RWPE2 (cell line): ENCODE data around the gene THEM5.
A peak's percentile ranks its signal among the peaks of the same experiment; 100 is the strongest.

Experiments
- ATAC-seq: fragments of 200-7000 bp; cut with Tn5 transposase; 3 replicates; pipeline ENCODE4 v1.9.1; 2021; ENCODE audit warnings: low read depth
- DNase-seq: peaks from one replicate; pipeline ENCODE4 v3.0.0-alpha.2; 2020; ENCODE audit warnings: low spot score
- H3K27ac ChIP-seq: fragments of 450-650 bp; 2 replicates; pipeline ENCODE4 v1.5.1; 2017; ENCODE audit warnings: mild to moderate bottlenecking; ENCODE audit not compliant: poor library complexity, severe bottlenecking
- H3K27me3 ChIP-seq: fragments of 250-450 bp; sonication (Bioruptor Pico); 2 replicates; pipeline ENCODE4 v1.5.1; 2021; ENCODE audit warnings: mild to moderate bottlenecking, moderate library complexity; ENCODE audit not compliant: insufficient read depth, poor library complexity, severe bottlenecking
- H3K36me3 ChIP-seq: fragments of 250-450 bp; sonication (Bioruptor Pico); 2 replicates; pipeline ENCODE4 v1.5.1; 2020; ENCODE audit warnings: low read depth, mild to moderate bottlenecking, moderate library complexity
- H3K4me1 ChIP-seq: fragments of 250-450 bp; sonication (Bioruptor Pico); 2 replicates; pipeline ENCODE4 v1.5.1; 2021; ENCODE audit warnings: mild to moderate bottlenecking, moderate library complexity; ENCODE audit not compliant: insufficient read depth, poor library complexity, severe bottlenecking
- H3K4me3 ChIP-seq: fragments of 250-450 bp; sonication (Bioruptor Pico); 2 replicates; pipeline ENCODE4 v1.5.1; 2021; ENCODE audit warnings: mild to moderate bottlenecking, moderate library complexity; ENCODE audit not compliant: severe bottlenecking
- H3K9me3 ChIP-seq: fragments of 250-450 bp; sonication (Bioruptor Pico); 2 replicates; pipeline ENCODE4 v1.5.1; 2021; ENCODE audit warnings: mild to moderate bottlenecking, moderate library complexity; ENCODE audit not compliant: severe bottlenecking
- TF ChIP-seq, protein P1 (sequence below): fragments of 450-650 bp; IDR thresholded peaks from one replicate; pipeline ENCODE4 v1.5.1; 2017; ENCODE audit warnings: mild to moderate bottlenecking, moderate library complexity; ENCODE audit not compliant: poor library complexity, severe bottlenecking

The THEM5 gene

DNA sequence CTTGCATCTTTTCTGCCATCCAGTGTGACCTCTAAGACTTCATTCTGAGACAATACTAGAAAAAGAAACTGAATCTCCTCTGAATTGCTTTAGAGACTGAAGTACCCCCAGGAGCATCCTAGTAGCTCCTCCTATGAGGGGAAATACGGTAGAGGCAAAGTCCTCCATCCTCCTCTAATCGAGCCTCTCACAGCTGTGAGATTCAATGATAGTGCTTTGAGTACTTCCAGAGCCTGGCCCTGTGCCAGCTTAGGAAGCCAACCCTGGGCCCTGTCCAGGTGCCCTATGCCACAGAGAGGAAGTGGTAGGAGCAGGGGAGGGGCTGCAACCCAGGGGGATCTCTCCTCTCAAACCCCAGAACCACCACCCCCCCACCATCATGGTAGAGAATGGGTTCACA is 32.6 kb downstream of the THEM5 start:
- Histone ChIP-seq H3K4me1 (peaks cover 7% of the 10 kb centered on the region), H3K36me3 (no peaks in the 10 kb centered on the region), H3K4me3 (no peak overlapping the region), H3K27ac (no peak overlapping the region), H3K9me3 (no peaks in the 10 kb centered on the region), H3K27me3 (no peaks in the 10 kb centered on the region)
- DNase-seq (no peak), ATAC-seq (no peak)
- TF ChIP-seq, protein P1, sequence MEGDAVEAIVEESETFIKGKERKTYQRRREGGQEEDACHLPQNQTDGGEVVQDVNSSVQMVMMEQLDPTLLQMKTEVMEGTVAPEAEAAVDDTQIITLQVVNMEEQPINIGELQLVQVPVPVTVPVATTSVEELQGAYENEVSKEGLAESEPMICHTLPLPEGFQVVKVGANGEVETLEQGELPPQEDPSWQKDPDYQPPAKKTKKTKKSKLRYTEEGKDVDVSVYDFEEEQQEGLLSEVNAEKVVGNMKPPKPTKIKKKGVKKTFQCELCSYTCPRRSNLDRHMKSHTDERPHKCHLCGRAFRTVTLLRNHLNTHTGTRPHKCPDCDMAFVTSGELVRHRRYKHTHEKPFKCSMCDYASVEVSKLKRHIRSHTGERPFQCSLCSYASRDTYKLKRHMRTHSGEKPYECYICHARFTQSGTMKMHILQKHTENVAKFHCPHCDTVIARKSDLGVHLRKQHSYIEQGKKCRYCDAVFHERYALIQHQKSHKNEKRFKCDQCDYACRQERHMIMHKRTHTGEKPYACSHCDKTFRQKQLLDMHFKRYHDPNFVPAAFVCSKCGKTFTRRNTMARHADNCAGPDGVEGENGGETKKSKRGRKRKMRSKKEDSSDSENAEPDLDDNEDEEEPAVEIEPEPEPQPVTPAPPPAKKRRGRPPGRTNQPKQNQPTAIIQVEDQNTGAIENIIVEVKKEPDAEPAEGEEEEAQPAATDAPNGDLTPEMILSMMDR = no peak

- Histone ChIP-seq H3K9me3 (no peaks in the 10 kb centered on the region), H3K4me1 (peaks cover 7% of the 10 kb centered on the region), H3K4me3 (no peak overlapping the region), H3K36me3 (no peaks in the 10 kb centered on the region), H3K27ac (no peak overlapping the region), H3K27me3 (no peaks in the 10 kb centered on the region)
- TF ChIP-seq, protein P1 = no peak
- DNase-seq = no peak
- ATAC-seq = peak; percentile 68
Measured at GRCh38 chr1:151819976-151820623, 33.4 kb downstream of the THEM5 start.

DNA sequence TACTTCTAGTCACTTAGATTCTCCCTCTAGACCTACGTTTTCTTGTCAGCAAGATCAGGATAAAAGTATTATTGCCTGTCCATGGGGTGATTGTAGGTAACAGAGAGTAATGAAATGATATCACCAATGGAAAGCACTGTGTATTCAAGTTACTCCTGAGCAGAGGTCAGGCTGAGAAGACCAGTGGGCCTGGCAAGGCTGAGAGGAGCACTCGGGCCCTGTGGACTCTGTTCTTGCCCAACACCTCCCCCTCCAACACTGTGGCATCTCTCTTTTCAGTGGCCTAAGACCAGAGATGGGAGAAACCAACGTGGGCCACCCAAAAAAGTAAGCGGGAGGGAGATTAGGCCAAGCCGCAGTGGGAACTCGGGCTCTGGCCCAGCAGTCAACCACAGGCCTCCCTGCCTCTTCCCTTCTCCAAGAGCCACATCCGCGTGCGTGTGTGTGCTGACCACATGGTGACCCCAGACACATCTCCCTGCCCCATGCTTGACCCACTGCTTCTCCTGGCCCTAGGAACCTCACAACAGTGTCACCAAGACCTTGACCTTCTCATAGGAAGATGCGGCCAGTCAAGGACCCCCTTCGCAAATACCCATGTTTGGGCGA is 34.2 kb downstream of the THEM5 start:
- Histone ChIP-seq H3K36me3 (no peaks in the 10 kb centered on the region), H3K9me3 (no peaks in the 10 kb centered on the region), H3K4me3 (no peak overlapping the region), H3K27ac (no peak overlapping the region), H3K27me3 (no peaks in the 10 kb centered on the region), H3K4me1 (peaks cover 7% of the 10 kb centered on the region)
- no peak for ATAC-seq
- no peak for DNase-seq
- TF ChIP-seq, protein P1 = no peak

DNA sequence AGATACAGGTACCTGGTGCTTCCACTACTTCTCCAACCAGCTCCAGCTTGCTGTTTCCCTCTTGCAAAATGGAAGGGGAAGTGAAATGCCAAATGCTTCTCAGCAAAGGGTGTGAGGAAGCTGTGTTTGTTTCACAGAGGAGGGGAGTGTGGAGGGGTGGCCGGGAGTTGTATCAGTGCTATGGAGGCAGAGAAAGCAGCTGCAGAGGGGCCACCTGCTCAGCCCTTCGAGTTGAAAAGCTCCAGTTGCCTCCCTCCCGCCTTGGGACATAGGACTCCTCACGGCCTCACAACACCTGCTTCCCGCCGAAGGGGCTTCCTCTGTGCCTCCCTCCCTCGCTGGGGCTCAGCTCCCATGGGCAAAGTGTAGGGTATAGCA is 36.2 kb downstream of the THEM5 start:
- H3K27me3 ChIP-seq = no peaks in the 10 kb centered on the region
- H3K36me3 ChIP-seq = no peaks in the 10 kb centered on the region
- no peak overlapping the region for H3K27ac ChIP-seq
- TF ChIP-seq, protein P1 = no peak
- peaks cover 7% of the 10 kb centered on the region for H3K4me1 ChIP-seq
- ATAC-seq (no peak), DNase-seq (no peak)
- H3K4me3 ChIP-seq = no peak overlapping the region
- no peaks in the 10 kb centered on the region for H3K9me3 ChIP-seq
